Activated CD4-positive, alpha-beta memory T cell treated with anti-CD3 and anti-CD28 coated beads for 36 hours (primary cell): ENCODE results near the gene OTX1. TPM values are rescaled to one million over a fixed set of nuclear protein-coding genes. Genes with fewer than 3 reads are reported as not detected.

Source experiments
- CTCF ChIA-PET: fragments of 350-600 bp; sonication (Branson Sonifier 250); formaldehyde crosslinking; loops from one replicate; lab custom pipeline; 2021; ENCODE audit warnings: antibody characterized with exemption, inconsistent platforms; lab: Charles Lee
- POLR2A ChIA-PET: fragments of 350-600 bp; sonication (Branson Sonifier 250); formaldehyde crosslinking; loops from one replicate; lab custom pipeline; 2021; ENCODE audit warnings: antibody characterized with exemption; lab: Charles Lee
- DNase-seq: peaks from one replicate; pipeline ENCODE4 v3.0.0-alpha.2; 2020
- H3K27ac Mint-ChIP-seq: one replicate; pipeline ENCODE4 v1.8.0; 2021; ENCODE audit warnings: mixed read lengths
- H3K27me3 Mint-ChIP-seq: one replicate; pipeline ENCODE4 v1.8.0; 2021; ENCODE audit warnings: mixed read lengths
- H3K36me3 Mint-ChIP-seq: one replicate; pipeline ENCODE4 v1.8.0; 2021; ENCODE audit warnings: mixed read lengths
- H3K4me1 Mint-ChIP-seq: one replicate; pipeline ENCODE4 v1.8.0; 2021; ENCODE audit warnings: low read depth, mixed read lengths
- H3K4me3 Mint-ChIP-seq: one replicate; pipeline ENCODE4 v1.8.0; 2021; ENCODE audit warnings: mild to moderate bottlenecking, mixed read lengths
- H3K9me3 Mint-ChIP-seq: one replicate; pipeline ENCODE4 v1.8.0; 2021; ENCODE audit warnings: mixed read lengths
- intact Hi-C: fragments of 100-400 bp; cut with micrococcal nuclease; formaldehyde crosslinking; loops from one replicate; pipeline ENCODE4 v1.15.1; 2023
- total RNA-seq, 2 experiments: library from RNA; stranded (reverse); gene quantifications; one replicate each; pipeline ENCODE4 v1.2.3, GENCODE V29; 2021

Gene OTX1
- total RNA-seq, 2 experiments from 2014 or later = not detected

DNA sequence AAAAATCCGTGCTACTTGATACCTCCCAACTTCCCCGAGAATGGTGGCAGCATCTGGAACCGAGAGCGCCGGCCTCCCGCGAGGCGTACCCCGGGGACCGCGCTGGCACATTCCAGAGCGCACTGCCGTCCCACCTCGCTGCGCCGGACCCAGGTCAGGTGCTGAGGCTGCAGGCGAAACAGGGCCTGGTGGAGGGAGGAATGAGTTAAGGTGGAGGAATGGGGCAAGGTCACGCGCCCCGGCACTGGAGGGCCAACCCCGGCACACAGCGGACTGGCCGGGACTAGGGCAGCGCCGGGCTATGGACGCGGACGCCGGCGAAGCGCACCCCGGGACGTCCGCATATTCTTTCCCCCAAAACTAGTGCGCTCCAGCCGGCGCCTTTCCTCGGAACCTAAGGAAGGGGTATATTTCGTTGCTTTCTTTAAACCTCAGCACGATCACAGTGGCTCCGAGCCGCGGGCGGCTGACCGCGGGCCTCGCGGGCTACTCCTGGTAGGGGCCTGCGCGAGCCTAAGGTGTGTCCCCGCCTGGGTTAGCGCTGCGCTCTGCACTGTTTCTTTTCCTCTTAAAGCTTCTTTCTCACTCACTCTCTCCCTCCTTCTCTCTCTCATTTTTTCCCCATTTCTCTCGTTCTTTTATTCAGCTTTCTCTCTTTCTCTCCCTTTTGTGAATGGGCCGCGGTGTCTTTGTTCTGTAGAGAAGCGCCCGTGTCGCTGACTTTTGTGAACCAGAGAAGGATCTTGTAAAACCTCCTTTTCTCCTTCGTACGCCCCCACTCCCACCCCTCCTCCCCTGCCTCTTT, 2.1 kb upstream of the OTX1 start:
- no peak overlapping the region for H3K27ac Mint-ChIP-seq
- no peaks in the 10 kb centered on the region for H3K9me3 Mint-ChIP-seq
- peaks cover 75% of the 10 kb centered on the region for H3K27me3 Mint-ChIP-seq
- intact Hi-C loops = loop anchor here (1.0 to 5.0 kb wide), 2 partner anchors 8 to 261 kb away; no protein-coding TSS in a partner anchor
- no peak overlapping the region for H3K4me3 Mint-ChIP-seq
- CTCF ChIA-PET = no interaction called here
- POLR2A ChIA-PET = no interaction called here
- H3K4me1 Mint-ChIP-seq = peaks cover 47% of the 10 kb centered on the region
- peak; percentile 12 for DNase-seq
- H3K36me3 Mint-ChIP-seq = peaks cover 17% of the 10 kb centered on the region

DNA sequence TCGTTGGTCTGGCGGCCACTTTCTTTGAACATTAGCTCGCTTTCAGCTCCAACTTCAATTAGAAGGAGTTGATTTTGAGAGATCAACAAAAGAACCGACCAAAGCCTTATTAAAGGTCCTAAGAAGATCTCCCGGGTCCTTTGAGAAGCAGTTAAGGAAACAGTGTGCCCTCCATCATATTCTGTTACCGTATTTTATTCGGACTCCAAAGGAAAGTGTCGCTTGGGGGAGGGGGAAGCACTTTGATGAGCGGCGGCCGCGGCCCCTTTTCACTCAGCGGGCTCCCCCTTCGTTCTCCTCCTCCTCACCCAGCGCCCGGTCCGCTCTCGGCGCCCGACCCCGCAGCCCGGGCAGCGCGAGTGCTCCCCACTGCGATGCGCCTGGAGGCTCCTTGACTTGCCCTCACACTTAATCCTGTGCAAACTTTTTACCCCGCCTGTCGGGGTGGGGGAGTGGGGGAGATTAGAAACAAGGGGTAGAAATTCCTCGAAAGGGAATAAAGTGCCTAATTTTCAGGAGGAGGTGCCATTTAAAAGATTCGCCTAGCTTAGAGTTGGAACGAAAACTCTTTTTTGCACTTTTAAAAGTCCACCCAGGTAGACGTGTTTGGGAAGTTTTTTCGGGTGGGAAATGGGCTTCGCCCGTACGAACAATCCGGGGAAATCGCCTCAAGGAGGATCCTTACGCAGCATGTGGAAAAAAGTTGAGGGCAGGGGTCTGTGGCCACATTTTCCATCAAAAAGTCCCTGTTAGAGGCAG, 1.2 kb upstream of the OTX1 start:
- no peaks in the 10 kb centered on the region for H3K9me3 Mint-ChIP-seq
- peak overlapping the region; percentile 62 for H3K27ac Mint-ChIP-seq
- ChIA-PET CTCF (interaction anchor here (0.6 kb wide), 1 partner anchor 19 kb away, joined by 4 read pairs; no protein-coding TSS in a partner anchor), POLR2A (no interaction called here)
- peaks cover 14% of the 10 kb centered on the region for H3K36me3 Mint-ChIP-seq
- DNase-seq = no peak
- H3K27me3 Mint-ChIP-seq = peaks cover 79% of the 10 kb centered on the region
- intact Hi-C loops = loop anchor here (5.0 kb wide), 1 partner anchor 262 kb away; no protein-coding TSS in a partner anchor
- peaks cover 55% of the 10 kb centered on the region for H3K4me1 Mint-ChIP-seq
- peak overlapping the region; percentile 77 for H3K4me3 Mint-ChIP-seq

DNA sequence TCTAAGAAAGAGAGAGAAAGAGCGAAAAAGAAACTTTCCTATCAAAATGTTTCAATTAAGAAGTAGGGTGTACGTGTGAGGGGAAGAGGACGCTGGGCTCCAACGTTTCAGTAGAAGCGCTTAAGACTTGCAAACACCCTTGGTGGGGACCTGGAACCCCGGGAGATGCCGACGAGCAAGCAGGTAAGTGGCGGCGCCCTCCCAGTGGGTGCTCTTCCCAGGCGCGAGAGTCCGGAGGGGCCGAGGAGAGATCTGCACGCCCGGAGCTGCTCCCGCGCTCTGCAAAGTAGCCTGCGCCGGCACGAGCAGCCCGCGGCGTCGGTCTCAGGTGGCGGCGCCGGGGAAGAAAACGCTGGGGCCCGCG, 678 bp upstream of the OTX1 start:
- intact Hi-C loops = loop anchor here (2.0 to 5.0 kb wide), 3 partner anchors 263 to 539 kb away; partner anchors contain the start of genes EHBP1, MDH1 and WDPCP
- Mint-ChIP-seq H3K36me3 (peaks cover 13% of the 10 kb centered on the region), H3K4me1 (peaks cover 61% of the 10 kb centered on the region), H3K27ac (peak overlapping the region; percentile 62), H3K27me3 (peaks cover 80% of the 10 kb centered on the region), H3K9me3 (no peaks in the 10 kb centered on the region), H3K4me3 (peak overlapping the region; percentile 77)
- ChIA-PET CTCF (no interaction called here), POLR2A (no interaction called here)
- DNase-seq = peak; percentile 22

DNA sequence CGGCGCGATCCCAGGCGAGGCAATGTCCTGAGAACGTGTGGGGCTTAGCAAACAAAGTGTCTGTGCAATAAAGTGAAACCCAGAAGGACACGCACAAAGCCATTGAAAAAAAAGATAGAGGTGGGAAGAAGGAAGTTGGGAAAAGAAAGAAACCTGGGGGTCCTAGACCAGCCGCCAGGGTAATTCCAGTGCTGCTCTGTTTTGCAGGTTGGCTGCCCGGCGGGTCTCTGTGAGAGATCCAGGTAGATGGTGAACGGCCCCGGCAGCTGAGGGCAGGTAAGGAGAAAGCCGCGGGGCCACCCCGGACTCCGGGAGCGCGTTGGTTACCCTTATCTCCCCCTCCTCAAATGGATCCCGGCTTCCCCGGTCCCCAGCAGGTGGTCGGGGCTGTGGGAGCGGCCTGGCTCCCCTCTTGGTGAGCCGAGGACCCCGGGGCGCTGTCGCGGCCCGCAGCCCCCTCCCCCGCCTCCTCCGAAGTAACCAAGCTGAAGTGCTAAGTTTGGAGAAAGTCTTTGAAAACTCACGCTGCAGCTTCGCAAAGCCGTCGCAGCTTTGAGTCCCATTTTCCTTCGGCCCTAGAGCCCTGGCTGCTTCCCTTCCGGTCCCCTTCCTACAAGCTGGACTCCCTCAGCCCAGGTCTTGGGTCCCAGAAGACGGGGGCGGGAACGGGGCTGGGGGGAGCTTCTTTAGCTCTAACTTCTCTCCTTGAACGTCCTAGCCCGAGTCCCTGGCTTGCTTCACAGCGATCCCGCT, 588 bp downstream of the OTX1 start:
- CTCF ChIA-PET = interaction anchor here (1.2 kb wide), 1 partner anchor 595 kb away, joined by 3 read pairs; no protein-coding TSS in a partner anchor
- peaks cover 73% of the 10 kb centered on the region for H3K4me1 Mint-ChIP-seq

DNA sequence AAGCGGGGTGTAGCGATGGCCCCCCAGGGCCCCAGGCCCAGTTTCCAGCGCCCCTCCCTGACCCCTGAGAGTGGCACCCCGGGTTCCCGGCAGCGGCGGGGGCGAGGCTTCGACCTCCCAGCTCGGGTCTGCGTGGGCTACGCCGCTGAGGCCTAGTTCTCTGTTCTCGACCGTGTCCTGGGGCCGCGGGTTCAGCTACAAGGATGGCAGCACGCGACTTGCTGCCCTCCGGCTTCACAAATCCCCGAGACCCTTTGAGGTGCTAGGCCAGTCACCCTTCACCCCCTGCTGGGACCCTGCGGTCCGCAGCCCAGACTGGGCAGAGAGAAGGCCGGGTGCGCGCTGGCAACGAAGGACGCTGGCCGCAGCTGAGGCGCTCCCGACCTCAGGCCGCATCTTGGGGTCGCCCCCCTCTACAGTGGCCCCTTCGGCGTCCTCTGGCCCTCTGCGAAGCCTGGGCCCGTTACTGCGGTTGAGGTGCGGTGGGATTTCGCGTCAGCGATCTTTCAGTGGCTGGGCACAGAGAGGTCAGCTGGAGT, 1.2 kb downstream of the OTX1 start:
- ChIA-PET CTCF (interaction anchor here (1.2 kb wide), 1 partner anchor 595 kb away, joined by 3 read pairs; no protein-coding TSS in a partner anchor), POLR2A (no interaction called here)
- Mint-ChIP-seq H3K27me3 (peaks cover 81% of the 10 kb centered on the region), H3K27ac (no peak overlapping the region), H3K4me3 (no peak overlapping the region), H3K36me3 (no peaks in the 10 kb centered on the region), H3K4me1 (peaks cover 74% of the 10 kb centered on the region), H3K9me3 (no peaks in the 10 kb centered on the region)
- intact Hi-C loops = loop anchor here (2.0 to 5.0 kb wide), 2 partner anchors 345 to 537 kb away; partner anchors contain the start of genes EHBP1, MDH1 and WDPCP
- no peak for DNase-seq

More for the DNA sequence above, 588 bp downstream of the OTX1 start:
- intact Hi-C loops = loop anchor here (2.0 to 5.0 kb wide), 2 partner anchors 344 to 538 kb away; partner anchors contain the start of genes EHBP1, MDH1 and WDPCP
- peak overlapping the region; percentile 15 for H3K27ac Mint-ChIP-seq
- peak overlapping the region; percentile 75 for H3K4me3 Mint-ChIP-seq
- peaks cover 81% of the 10 kb centered on the region for H3K27me3 Mint-ChIP-seq
- peak; percentile 13 for DNase-seq
- H3K36me3 Mint-ChIP-seq = peaks cover under 1% of the 10 kb centered on the region
- H3K9me3 Mint-ChIP-seq = no peaks in the 10 kb centered on the region
- POLR2A ChIA-PET = no interaction called here

DNA sequence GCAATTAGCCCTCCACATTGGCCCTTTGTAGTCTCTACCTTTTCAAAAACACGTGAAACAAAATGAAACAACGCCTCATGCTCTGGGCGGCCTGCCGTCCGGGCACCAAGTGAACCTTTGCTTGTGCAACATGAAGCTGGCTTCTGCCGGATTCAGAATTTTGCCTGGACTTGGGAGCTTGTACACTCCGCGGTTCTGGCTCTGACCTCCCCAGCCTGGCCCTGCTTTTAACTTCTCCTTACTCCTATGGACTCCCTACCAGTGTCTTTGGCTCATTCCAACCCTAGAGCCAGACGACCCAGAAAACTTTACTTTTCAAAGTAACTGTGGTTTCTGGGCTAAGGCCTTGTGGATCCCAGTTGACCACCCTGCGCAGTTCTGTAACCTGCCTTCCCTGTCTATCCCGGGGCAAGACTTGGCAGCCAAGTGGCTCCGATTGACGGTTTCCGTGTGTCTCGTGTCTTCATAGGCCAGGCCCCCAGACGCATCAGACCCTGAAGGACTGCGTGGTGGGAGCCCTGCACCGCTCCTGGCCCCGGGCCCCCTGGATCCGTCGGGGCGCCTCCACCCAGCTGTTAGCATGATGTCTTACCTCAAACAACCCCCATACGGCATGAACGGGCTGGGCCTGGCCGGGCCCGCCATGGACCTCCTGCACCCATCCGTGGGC, 1.9 kb downstream of the OTX1 start:
- peak; percentile 10 for DNase-seq
- ChIA-PET POLR2A (no interaction called here), CTCF (no interaction called here)
- intact Hi-C loops = loop anchor here (5.0 kb wide), 1 partner anchor 345 kb away; the partner anchor contains the start of gene EHBP1
- H3K27me3 Mint-ChIP-seq = peaks cover 81% of the 10 kb centered on the region
- H3K36me3 Mint-ChIP-seq = no peaks in the 10 kb centered on the region
- H3K27ac Mint-ChIP-seq = no peak overlapping the region
- no peak overlapping the region for H3K4me3 Mint-ChIP-seq
- no peaks in the 10 kb centered on the region for H3K9me3 Mint-ChIP-seq
- peaks cover 73% of the 10 kb centered on the region for H3K4me1 Mint-ChIP-seq

DNA sequence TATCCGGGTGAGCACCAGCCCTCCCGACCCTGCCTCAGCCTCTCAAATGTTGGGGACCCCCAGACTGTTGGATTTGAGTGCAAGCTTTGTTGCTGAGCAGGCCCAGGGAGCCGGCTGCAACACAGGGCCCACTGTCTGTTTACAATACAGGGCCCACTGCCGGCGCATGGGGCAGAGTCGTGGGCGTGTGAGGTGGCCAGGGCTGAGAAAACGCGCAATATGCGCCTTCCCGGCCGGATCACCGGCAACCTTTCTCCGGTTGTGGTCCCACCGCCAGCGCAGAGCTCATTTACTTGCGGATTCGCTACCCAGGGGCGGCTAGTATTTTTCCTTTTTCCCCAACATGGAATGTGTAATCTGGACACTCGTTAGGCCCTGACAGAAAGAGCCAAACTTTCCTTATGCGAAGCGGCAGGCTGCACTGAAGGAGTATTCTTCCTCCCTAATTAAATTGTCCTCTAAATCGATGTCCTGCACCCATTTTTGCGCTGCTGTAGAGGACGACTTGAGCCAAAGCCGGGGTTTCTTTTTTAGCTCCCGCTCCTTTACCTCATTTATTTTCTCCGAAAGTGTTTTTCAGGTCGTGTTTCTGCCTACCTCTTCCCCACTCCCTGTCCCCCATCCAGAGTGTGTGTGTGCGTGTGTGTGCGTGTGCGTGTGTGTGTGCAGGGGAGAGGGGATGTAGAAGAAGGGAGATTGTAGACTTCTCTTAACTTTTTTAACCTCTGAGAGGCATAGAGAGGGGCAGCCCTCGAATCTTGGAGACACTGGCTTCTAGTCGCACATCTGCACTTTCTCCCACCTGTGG, 2.7 kb downstream of the OTX1 start:
- peaks cover 72% of the 10 kb centered on the region for H3K4me1 Mint-ChIP-seq
- CTCF ChIA-PET = no interaction called here
- H3K27ac Mint-ChIP-seq = no peak overlapping the region
- intact Hi-C loops = loop anchor here (5.0 kb wide), 1 partner anchor 346 kb away; the partner anchor contains the start of gene EHBP1
- no peak for DNase-seq
- peaks cover 81% of the 10 kb centered on the region for H3K27me3 Mint-ChIP-seq
- no peaks in the 10 kb centered on the region for H3K36me3 Mint-ChIP-seq
- no peaks in the 10 kb centered on the region for H3K9me3 Mint-ChIP-seq
- POLR2A ChIA-PET = interaction anchor here (0.5 kb wide), 1 partner anchor 70 kb away, joined by 4 read pairs; no protein-coding TSS in a partner anchor
- H3K4me3 Mint-ChIP-seq = no peak overlapping the region

DNA sequence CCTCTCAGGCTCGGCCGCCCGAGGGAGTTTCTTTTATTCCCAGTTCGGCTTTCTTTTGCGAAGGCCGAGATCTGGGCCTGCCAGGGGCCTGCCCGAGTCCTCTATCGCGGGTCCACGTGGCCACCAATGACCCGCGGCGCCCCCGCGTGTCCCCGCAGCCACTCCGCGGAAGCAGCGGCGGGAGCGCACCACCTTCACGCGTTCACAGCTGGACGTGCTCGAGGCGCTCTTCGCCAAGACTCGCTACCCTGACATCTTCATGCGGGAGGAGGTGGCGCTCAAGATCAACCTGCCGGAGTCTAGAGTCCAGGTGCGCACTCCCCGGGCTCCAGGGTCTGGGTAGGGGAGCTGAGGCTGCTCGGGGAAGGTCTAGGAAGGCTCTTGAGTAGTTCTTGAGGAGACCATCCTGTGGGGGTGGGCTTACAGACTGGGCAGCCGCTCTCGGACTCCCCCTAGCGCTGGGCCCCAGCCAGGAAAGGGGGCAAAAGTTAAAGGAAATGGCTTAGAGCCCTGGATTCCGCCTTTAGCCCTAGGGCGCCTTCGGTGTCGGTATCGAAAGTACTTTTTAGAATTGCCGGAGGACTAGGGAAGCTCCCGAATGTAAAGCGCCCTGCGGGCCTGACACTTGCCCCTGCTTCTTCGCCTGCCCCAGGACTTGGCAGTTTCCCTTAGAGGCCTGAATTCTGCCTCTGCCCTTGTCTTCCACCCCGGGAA, 3.4 kb downstream of the OTX1 start:
- peaks cover 72% of the 10 kb centered on the region for H3K4me1 Mint-ChIP-seq
- H3K27me3 Mint-ChIP-seq = peaks cover 82% of the 10 kb centered on the region
- CTCF ChIA-PET = no interaction called here
- peak overlapping the region; percentile 47 for H3K4me3 Mint-ChIP-seq
- no peak overlapping the region for H3K27ac Mint-ChIP-seq
- no peaks in the 10 kb centered on the region for H3K9me3 Mint-ChIP-seq
- POLR2A ChIA-PET = interaction anchor here (0.5 kb wide), 1 partner anchor 70 kb away, joined by 4 read pairs; no protein-coding TSS in a partner anchor
- DNase-seq = peak; percentile 55
- intact Hi-C loops = loop anchor here (5.0 kb wide), 1 partner anchor 347 kb away; the partner anchor contains the start of gene EHBP1
- no peaks in the 10 kb centered on the region for H3K36me3 Mint-ChIP-seq

DNA sequence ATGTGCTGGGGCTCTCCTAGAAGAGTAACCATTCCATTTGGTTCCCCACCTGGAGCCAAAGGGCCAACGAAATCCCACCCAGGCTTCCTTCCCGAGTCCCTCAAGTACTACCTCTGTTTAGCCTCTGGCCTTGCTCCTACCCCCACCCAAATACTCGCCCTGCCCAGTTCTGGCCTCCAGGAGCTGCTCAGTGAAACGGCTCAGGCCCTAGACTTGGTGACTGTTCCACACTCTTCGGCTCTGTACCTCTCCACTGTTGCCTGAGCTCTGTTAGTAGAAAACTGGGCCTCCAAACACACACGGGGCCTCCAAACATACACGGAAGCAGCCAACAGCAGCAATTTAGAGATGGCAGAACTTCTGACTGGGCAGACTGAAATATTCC, 4.2 kb downstream of the OTX1 start:
- CTCF ChIA-PET = no interaction called here
- H3K9me3 Mint-ChIP-seq = no peaks in the 10 kb centered on the region
- peaks cover 76% of the 10 kb centered on the region for H3K27me3 Mint-ChIP-seq
- peak overlapping the region; percentile 47 for H3K4me3 Mint-ChIP-seq
- no peak overlapping the region for H3K27ac Mint-ChIP-seq
- peaks cover 64% of the 10 kb centered on the region for H3K4me1 Mint-ChIP-seq
- no peaks in the 10 kb centered on the region for H3K36me3 Mint-ChIP-seq
- DNase-seq = no peak
- intact Hi-C loops = loop anchor here (5.0 kb wide), 3 partner anchors 348 to 432 kb away; partner anchors contain the start of gene EHBP1
- POLR2A ChIA-PET = no interaction called here
